Measurements from ENCODE around the gene PRRT3.
"Not testable (repeated sequence)": the region's sequence is repeated elsewhere in the genome, so short reads cannot be mapped to it uniquely, and the experiment has no call there.

The PRRT3 gene

GRCh38 chr3:9899289-9899791 is 52.9 kb downstream of the PRRT3 start:
- TF ChIP-seq, protein P1, sequence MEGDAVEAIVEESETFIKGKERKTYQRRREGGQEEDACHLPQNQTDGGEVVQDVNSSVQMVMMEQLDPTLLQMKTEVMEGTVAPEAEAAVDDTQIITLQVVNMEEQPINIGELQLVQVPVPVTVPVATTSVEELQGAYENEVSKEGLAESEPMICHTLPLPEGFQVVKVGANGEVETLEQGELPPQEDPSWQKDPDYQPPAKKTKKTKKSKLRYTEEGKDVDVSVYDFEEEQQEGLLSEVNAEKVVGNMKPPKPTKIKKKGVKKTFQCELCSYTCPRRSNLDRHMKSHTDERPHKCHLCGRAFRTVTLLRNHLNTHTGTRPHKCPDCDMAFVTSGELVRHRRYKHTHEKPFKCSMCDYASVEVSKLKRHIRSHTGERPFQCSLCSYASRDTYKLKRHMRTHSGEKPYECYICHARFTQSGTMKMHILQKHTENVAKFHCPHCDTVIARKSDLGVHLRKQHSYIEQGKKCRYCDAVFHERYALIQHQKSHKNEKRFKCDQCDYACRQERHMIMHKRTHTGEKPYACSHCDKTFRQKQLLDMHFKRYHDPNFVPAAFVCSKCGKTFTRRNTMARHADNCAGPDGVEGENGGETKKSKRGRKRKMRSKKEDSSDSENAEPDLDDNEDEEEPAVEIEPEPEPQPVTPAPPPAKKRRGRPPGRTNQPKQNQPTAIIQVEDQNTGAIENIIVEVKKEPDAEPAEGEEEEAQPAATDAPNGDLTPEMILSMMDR (IDR thresholded peaks at IDR 0.05; ENCODE audit: extremely low read depth, insufficient read depth, missing control alignments) = no peak
- in situ Hi-C loops (cut with MboI; ENCODE audit: low pct_unique_long_range_greater_than_20kb, low sequenced_read_pairs, unreplicated experiment) = no loop called here
- no peak for DNase-seq (ENCODE audit: low spot score)

DNA sequence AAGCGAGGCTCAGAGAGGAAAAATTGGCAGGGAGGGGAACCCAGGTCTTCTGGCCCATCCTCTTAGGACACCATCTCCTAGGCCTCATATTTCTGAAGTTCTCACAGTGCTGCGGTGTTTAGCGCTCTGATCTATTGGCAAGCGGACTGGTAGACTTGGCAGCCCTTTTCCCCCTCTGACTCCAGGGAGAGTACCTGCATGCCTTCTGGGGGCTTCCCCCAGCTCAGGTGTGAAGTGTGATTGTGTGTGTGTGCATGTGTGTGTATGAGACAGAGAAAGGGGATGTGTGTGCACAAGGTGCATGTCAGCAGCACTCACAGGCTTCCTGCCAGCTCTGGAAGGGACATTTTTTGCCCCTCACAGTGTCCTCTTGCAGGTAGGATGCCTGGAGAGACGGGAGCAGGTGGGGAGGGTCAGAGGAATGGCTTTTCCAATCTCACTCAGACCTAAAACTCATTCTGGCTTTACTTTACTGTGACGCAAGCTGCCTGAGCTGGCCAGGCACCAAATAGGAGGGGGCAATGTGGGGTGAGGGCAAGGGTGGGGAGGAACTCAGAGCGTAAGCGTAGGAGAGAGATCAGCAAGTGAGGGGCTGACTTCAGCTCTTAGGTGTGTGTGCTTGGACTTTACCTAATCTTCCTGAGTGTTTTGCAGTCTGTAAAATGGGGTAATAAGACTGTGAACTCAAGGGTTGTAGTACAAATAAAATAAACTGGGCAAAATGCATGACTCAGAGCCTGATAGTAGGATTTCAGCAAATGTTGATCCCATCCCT is 53.6 kb downstream of the PRRT3 start:
- no peak for DNase-seq (ENCODE audit: low spot score)
- in situ Hi-C loops (cut with MboI; ENCODE audit: low pct_unique_long_range_greater_than_20kb, low sequenced_read_pairs, unreplicated experiment) = no loop called here
- TF ChIP-seq, protein P1 (IDR thresholded peaks at IDR 0.05; ENCODE audit: extremely low read depth, insufficient read depth, missing control alignments) = no peak

DNA sequence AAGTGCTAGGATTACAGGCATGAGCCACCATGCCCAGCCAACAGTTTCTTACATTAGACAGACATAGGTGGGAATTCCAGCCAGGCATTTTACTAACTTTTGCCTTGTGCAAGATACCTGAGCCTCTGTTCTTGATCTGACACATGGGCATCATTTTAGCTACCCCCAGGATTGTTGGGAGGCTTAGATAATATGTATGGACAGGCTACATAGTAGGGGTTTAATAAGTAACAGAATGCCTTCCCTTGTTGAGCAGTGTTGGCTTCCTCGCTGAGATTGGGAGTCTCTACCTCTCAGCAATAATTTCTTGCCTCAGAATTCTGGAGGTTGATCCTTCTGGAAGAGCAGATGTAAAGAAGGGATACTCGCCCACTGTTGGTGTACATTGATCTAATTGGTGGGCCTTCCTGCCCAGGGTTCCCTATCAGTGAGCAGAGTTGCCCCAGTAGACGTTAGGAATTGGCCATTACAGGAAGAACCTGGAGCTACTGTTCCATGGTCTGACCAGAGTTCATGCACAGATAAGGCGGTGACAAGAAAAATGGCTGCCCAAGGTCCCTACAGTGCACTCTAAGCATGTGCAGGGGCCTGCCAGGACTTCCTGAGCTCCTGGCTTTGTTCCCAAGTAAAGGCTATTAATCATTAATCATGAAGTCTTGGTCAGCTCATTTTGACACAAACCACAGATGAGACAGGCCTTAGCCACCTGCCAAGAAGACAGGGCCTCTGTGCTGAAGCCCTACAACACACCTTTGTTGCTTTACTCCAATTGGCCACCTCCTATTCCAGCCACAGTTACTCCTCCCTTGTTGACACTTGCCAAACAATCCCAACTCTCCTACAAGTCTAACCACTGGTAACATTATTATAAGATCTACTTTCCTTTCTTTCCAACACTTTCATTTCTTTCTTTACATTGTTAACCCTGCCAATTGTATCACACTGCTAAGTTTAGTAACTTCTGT is 54.5 kb downstream of the PRRT3 start:
- in situ Hi-C loops (cut with MboI; ENCODE audit: low pct_unique_long_range_greater_than_20kb, low sequenced_read_pairs, unreplicated experiment) = no loop called here
- DNase-seq (ENCODE audit: low spot score) = no peak
- TF ChIP-seq, protein P1 (IDR thresholded peaks at IDR 0.05; ENCODE audit: extremely low read depth, insufficient read depth, missing control alignments) = no peak

DNA sequence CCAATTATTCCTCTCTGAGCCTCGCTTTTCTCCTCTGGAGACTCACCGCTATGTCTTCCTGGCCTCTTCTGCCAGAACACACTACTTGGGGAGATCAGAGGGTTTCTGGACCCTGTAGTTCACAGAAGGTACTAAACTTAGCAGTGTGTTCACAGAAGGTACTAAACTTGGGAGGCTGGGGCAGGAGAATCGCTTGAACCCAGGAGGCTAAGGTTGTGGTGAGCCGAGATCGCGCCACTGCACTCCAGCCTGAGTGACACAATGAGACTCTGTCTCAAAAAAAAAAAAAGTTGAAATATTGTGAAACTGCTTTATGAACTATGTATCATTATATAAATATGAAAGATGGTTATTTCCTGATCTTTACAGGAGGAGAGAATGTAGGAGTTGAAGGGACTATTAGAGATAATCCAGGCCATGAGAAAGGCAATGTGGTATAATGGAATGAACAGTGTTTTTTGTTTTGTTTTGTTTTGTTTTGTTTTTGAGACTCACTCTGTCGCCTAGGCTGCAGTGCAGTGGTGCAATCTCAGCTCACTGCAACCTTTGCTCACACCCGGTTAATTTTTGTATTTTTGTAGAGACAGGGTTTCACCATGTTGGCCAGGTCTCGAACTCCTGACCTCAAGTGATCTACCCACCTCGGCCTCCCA is 55.3 kb downstream of the PRRT3 start:
- DNase-seq (ENCODE audit: low spot score); in situ Hi-C loops (cut with MboI; ENCODE audit: low pct_unique_long_range_greater_than_20kb, low sequenced_read_pairs, unreplicated experiment): not testable (repeated sequence)

DNA sequence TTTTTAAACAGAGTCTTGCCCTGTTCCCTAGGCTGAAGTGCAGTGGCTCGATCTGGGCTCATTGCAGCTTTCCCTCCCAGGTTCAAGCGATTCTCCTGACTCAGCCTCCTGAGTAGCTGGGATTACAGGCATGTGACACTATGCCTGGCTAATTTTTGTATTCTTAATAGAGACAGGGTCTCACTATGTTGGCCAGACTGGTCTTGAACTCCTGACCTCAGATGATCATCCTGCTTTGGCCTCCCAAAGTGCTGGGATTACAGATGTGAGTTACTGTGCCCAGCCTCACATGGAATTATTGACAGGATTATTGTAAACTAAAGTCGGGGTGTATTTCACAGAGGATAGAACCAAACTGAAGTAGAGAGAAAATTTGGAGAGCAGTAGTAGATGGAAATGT is 56.5 kb downstream of the PRRT3 start:
- in situ Hi-C loops (cut with MboI; ENCODE audit: low pct_unique_long_range_greater_than_20kb, low sequenced_read_pairs, unreplicated experiment); DNase-seq (ENCODE audit: low spot score): not testable (repeated sequence)
